H1 (cell line): ENCODE data around the gene ARHGAP22. TPM values are rescaled to one million over a fixed set of nuclear protein-coding genes. Genes with fewer than 3 reads are reported as not detected.

Source experiments
- CTCF ChIA-PET: fragments of 300-600 bp; sonication (Branson Sonifier 250); formaldehyde crosslinking; loops from one replicate; lab custom pipeline; 2021; ENCODE audit not compliant: partially characterized antibody; lab: Charles Lee
- POLR2A ChIA-PET: fragments of 300-600 bp; sonication (Branson Sonifier 250); formaldehyde crosslinking; loops from one replicate; lab custom pipeline; 2021; ENCODE audit warnings: inconsistent platforms; ENCODE audit not compliant: partially characterized antibody; lab: Charles Lee
- DNase-seq, 2 experiments: peaks; one replicate each; pipeline versions ENCODE4 v3.0.0 to v3.0.0-alpha.2; 2010 to 2022; ENCODE audit warnings: low spot score in 2 of 2, low read depth in 1 of 2, mixed read lengths in 1 of 2
- FAIRE-seq: peaks from 2 replicates; lab custom pipeline; 2011; peaks lifted over from hg19 to GRCh38; lab: Jason Lieb, UNC
- H2AFZ ChIP-seq: 2 replicates; pipeline ENCODE4 v1.8.1; 2012; ENCODE audit warnings: low read length, inconsistent platforms
- H2AK5ac ChIP-seq: 2 replicates; pipeline ENCODE4 v1.6.1; 2013; ENCODE audit warnings: low read depth, low read length
- H2BK120ac ChIP-seq: replicated peaks from 2 replicates; pipeline ENCODE3; 2013; ENCODE audit warnings: low read depth, low read length, inconsistent platforms
- H2BK12ac ChIP-seq: 2 replicates; pipeline ENCODE4 v1.6.1; 2013; ENCODE audit warnings: low read depth, low read length
- H2BK15ac ChIP-seq: 2 replicates; pipeline ENCODE4 v1.6.1; 2013; ENCODE audit warnings: low read length
- H2BK20ac ChIP-seq: 2 replicates; pipeline ENCODE4 v1.6.1; 2013; ENCODE audit warnings: low read length
- H2BK5ac ChIP-seq: 2 replicates; pipeline ENCODE4 v1.6.1; 2013; ENCODE audit warnings: low read depth, low read length
- H3K14ac ChIP-seq: 2 replicates; pipeline ENCODE4 v1.6.1; 2013; ENCODE audit warnings: inconsistent platforms; ENCODE audit not compliant: insufficient read length
- H3K18ac ChIP-seq: 2 replicates; pipeline ENCODE4 v1.6.1; 2013; ENCODE audit warnings: low read length; ENCODE audit errors: extremely low read depth
- H3K23ac ChIP-seq: 2 replicates; pipeline ENCODE4 v1.6.1; 2013; ENCODE audit warnings: inconsistent platforms; ENCODE audit not compliant: insufficient read length
- H3K23me2 ChIP-seq: 2 replicates; pipeline ENCODE4 v1.6.1; 2013; ENCODE audit warnings: low read depth, low read length
- H3K27ac ChIP-seq: 2 replicates; pipeline ENCODE4 v1.6.1; 2011; ENCODE audit warnings: low read depth, low read length, inconsistent platforms
- H3K27me3 ChIP-seq, 4 experiments: replicated peaks in 1 of 4; 1 replicate in 1 of 4; 2 replicates in 3 of 4; pipeline versions ENCODE4 v1.6.1 to v1.8.1; 2011 to 2013; ENCODE audit warnings: low read length in 3 of 4, mild to moderate bottlenecking in 3 of 4, inconsistent platforms in 2 of 4, mixed read lengths in 2 of 4, moderate library complexity in 1 of 4; ENCODE audit not compliant: control insufficient read depth in 3 of 4, insufficient read depth in 3 of 4; ENCODE audit errors: extremely low read depth in 1 of 4
- H3K36me3 ChIP-seq, 4 experiments: 2 replicates each; pipeline versions ENCODE4 v1.6.1 to v1.8.1; 2011 to 2013; ENCODE audit warnings: mild to moderate bottlenecking in 4 of 4, low read length in 3 of 4, moderate library complexity in 2 of 4, control low read depth in 1 of 4, inconsistent platforms in 1 of 4; ENCODE audit not compliant: insufficient read depth in 4 of 4, control insufficient read depth in 2 of 4
- H3K4ac ChIP-seq: replicated peaks from 2 replicates; pipeline ENCODE3; 2013; ENCODE audit warnings: low read length, low read depth, mixed read lengths, inconsistent platforms; ENCODE audit not compliant: insufficient read length
- H3K4me1 ChIP-seq, 4 experiments: replicated peaks in 1 of 4; 1 replicate in 1 of 4; 2 replicates in 3 of 4; pipeline versions ENCODE4 v1.6.1 to v1.8.1; 2011 to 2013; ENCODE audit warnings: low read length in 3 of 4, inconsistent platforms in 2 of 4, mixed read lengths in 1 of 4; ENCODE audit not compliant: insufficient read depth in 4 of 4, control insufficient read depth in 3 of 4
- H3K4me2 ChIP-seq, 2 experiments: 2 replicates each; pipeline versions ENCODE4 v1.6.1 to v1.8.1; 2011 to 2013; ENCODE audit warnings: low read depth in 2 of 2, low read length in 2 of 2, control low read depth in 1 of 2, inconsistent platforms in 1 of 2, mild to moderate bottlenecking in 1 of 2; ENCODE audit not compliant: insufficient read depth in 1 of 2
- H3K4me3 ChIP-seq, 4 experiments: fragments of 200-600, 300-600 bp in 1 of 4; sonication (generic), shearing (Covaris generic), sonication (Bioruptor Twin) in 1 of 4; 2 replicates each; pipeline versions ENCODE4 v1.5.1 to v1.8.1; 2011 to 2016; ENCODE audit warnings: low read length in 4 of 4, low read depth in 3 of 4, control low read depth in 2 of 4, inconsistent platforms in 2 of 4, mild to moderate bottlenecking in 2 of 4, mixed read lengths in 1 of 4, moderate library complexity in 1 of 4; ENCODE audit not compliant: insufficient read depth in 2 of 4; ENCODE audit errors: extremely low read depth in 1 of 4
- H3K56ac ChIP-seq: replicated peaks from 2 replicates; pipeline ENCODE3; 2013; ENCODE audit warnings: low read depth, mild to moderate bottlenecking, mixed read lengths, low read length, inconsistent platforms; ENCODE audit not compliant: insufficient read length
- H3K79me1 ChIP-seq: 2 replicates; pipeline ENCODE4 v1.6.1; 2013; ENCODE audit warnings: low read depth, low read length, control low read depth
- H3K79me2 ChIP-seq, 2 experiments: 2 replicates each; pipeline versions ENCODE4 v1.6.1 to v1.8.1; 2012 to 2013; ENCODE audit warnings: low read length in 2 of 2, mild to moderate bottlenecking in 2 of 2, inconsistent platforms in 1 of 2; ENCODE audit not compliant: insufficient read depth in 2 of 2, control insufficient read depth in 1 of 2
- H3K9ac ChIP-seq, 4 experiments: replicated peaks in 1 of 4; 1 replicate in 1 of 4; 2 replicates in 3 of 4; pipeline versions ENCODE4 v1.6.1 to v1.8.1; 2011 to 2013; ENCODE audit warnings: low read depth in 3 of 4, low read length in 3 of 4, control low read depth in 2 of 4, mild to moderate bottlenecking in 2 of 4, moderate library complexity in 2 of 4, inconsistent platforms in 1 of 4; ENCODE audit errors: extremely low read depth in 1 of 4
- H3K9me3 ChIP-seq, 2 experiments: 2 replicates each; pipeline versions ENCODE4 v1.6.1 to v1.8.1; 2012 to 2013; ENCODE audit warnings: mild to moderate bottlenecking in 2 of 2, moderate library complexity in 2 of 2, control low read depth in 1 of 2, inconsistent platforms in 1 of 2, low read depth in 1 of 2, low read length in 1 of 2, mixed read lengths in 1 of 2; ENCODE audit not compliant: insufficient read depth in 2 of 2
- H4K20me1 ChIP-seq, 2 experiments: replicated peaks in 1 of 2; 2 replicates each; pipeline versions ENCODE3 to v1.8.1; 2011 to 2013; ENCODE audit warnings: inconsistent platforms in 2 of 2, low read length in 2 of 2, mild to moderate bottlenecking in 1 of 2; ENCODE audit not compliant: insufficient read depth in 2 of 2, control insufficient read depth in 1 of 2
- H4K5ac ChIP-seq: 2 replicates; pipeline ENCODE4 v1.6.1; 2013; ENCODE audit warnings: low read length, low read depth, mixed read lengths, inconsistent platforms; ENCODE audit not compliant: insufficient read length
- H4K8ac ChIP-seq: 2 replicates; pipeline ENCODE4 v1.8.0; 2013; ENCODE audit warnings: mild to moderate bottlenecking, moderate library complexity, low read length, inconsistent platforms; ENCODE audit not compliant: insufficient read depth; ENCODE audit errors: extremely low read depth
- H4K91ac ChIP-seq: replicated peaks from 2 replicates; pipeline ENCODE3; 2013; ENCODE audit warnings: low read length, mixed read lengths, inconsistent platforms; ENCODE audit not compliant: insufficient read length
- BACH1 ChIP-seq: IDR thresholded peaks from 2 replicates; pipeline ENCODE4 v1.6.1; 2012; ENCODE audit warnings: low read length, improper control_type of control experiment
- CHD1 ChIP-seq: IDR thresholded peaks from 2 replicates; pipeline ENCODE4 v1.6.1; 2012; ENCODE audit warnings: low read depth, low read length, improper control_type of control experiment
- E2F6 ChIP-seq: IDR thresholded peaks from 2 replicates; pipeline ENCODE4 v1.6.1; 2012; ENCODE audit warnings: inconsistent platforms
- EGR1 ChIP-seq: IDR thresholded peaks from 2 replicates; pipeline ENCODE4 v1.6.1; 2011; ENCODE audit warnings: low read depth, low read length, borderline replicate concordance
- FOSL1 ChIP-seq: IDR thresholded peaks from 2 replicates; pipeline ENCODE4 v1.6.1; 2011; ENCODE audit warnings: mild to moderate bottlenecking, low read depth, low read length, moderate library complexity; ENCODE audit not compliant: insufficient read depth
- MAX ChIP-seq: IDR thresholded peaks from 2 replicates; pipeline ENCODE4 v1.6.1; 2012; ENCODE audit warnings: inconsistent platforms
- RFX5 ChIP-seq: IDR thresholded peaks from 2 replicates; pipeline ENCODE4 v1.6.1; 2011; ENCODE audit warnings: low read depth, low read length, improper control_type of control experiment, borderline replicate concordance
- RXRA ChIP-seq: IDR thresholded peaks from 2 replicates; pipeline ENCODE4 v1.6.1; 2011; ENCODE audit warnings: low read depth, mild to moderate bottlenecking, low read length, moderate library complexity; ENCODE audit not compliant: insufficient read depth
- SIN3A ChIP-seq, 2 experiments: IDR thresholded peaks in 1 of 2; conservative IDR thresholded peaks in 1 of 2; 2 replicates each; pipeline ENCODE4 v1.6.1; 2011 to 2012; ENCODE audit warnings: low read length in 2 of 2, improper control_type of control experiment in 1 of 2, low read depth in 1 of 2, mild to moderate bottlenecking in 1 of 2
- SP4 ChIP-seq: IDR thresholded peaks from 2 replicates; pipeline ENCODE4 v1.6.1; 2012; ENCODE audit warnings: low read length, inconsistent platforms
- WGBS, 2 experiments: shearing (Covaris generic) in 1 of 2; methylation state at CpG; one replicate each; pipeline versions ENCODE4 v1.1.6 to v1.1.7; 2013 to 2015; ENCODE audit warnings: low lambda C conversion rate in 2 of 2, mixed read lengths in 2 of 2, inconsistent platforms in 1 of 2, low coverage in 1 of 2, missing lambda C conversion rate in 1 of 2; ENCODE audit not compliant: insufficient replicate concordance in 2 of 2, insufficient coverage in 1 of 2, insufficient read length in 1 of 2; ENCODE audit errors: extremely low coverage in 1 of 2, missing lambda C conversion rate in 1 of 2; 5-methylcytosine and 5-hydroxymethylcytosine counted together
- polyA plus RNA-seq, 7 experiments: library from polyadenylated mRNA; depleted of rRNA in 3 of 7; stranded (reverse) in 5 of 7; unstranded in 2 of 7; fragments of >200 nt in 5 of 7; fragments of 200-250 nt in 2 of 7; gene quantifications; 1 replicate in 5 of 7; 2 replicates in 1 of 7; 4 replicates in 1 of 7; pipeline versions ENCODE4 v1.2.1 to v1.2.3, GENCODE V29; 2011 to 2013; ENCODE audit warnings: missing spikeins in 2 of 7, mixed read lengths in 2 of 7
- total RNA-seq: library from RNA; stranded (reverse); fragmentation: NEBNext Ultra II Directional; extraction: Animal tissue kit (Norgen Biotek cat#: 25700); gene quantifications from 2 replicates; pipeline ENCODE4 v1.2.1, GENCODE V29; 2021

ARHGAP22 gene
- total and polyA plus RNA-seq, 2 of the 8 experiments (the other 6 are each of a cell fraction or from before 2014, with no cell fraction given), result 3.6 to 11.2 TPM

GRCh38 chr10:48414160-48414559 is 190.7 kb downstream of the ARHGAP22 start:
- H3K56ac ChIP-seq, result no peak overlapping the region
- H3K23me2 ChIP-seq, result no peaks in the 10 kb centered on the region
- H3K79me2 ChIP-seq, result no peaks in the 10 kb centered on the region
- TF ChIP-seq MAX (no peak), EGR1 (no peak), BACH1 (no peak), RFX5 (no peak), CHD1 (no peak), SP4 (no peak), RXRA (no peak), FOSL1 (no peak), E2F6 (no peak), SIN3A (conservative IDR thresholded peaks at IDR 0.05 in 1 of 2, IDR thresholded peaks at IDR 0.05 in 1 of 2; ENCODE audit: low read depth in 1 of 2, low read length in 2 of 2) (no peak)
- no peak overlapping the region for H3K4me3 ChIP-seq
- H2BK120ac ChIP-seq, result no peak overlapping the region
- H3K9ac ChIP-seq, result no peak overlapping the region
- no peak overlapping the region for H2BK5ac ChIP-seq
- no peaks in the 10 kb centered on the region for H3K4me1 ChIP-seq
- H4K91ac ChIP-seq, result no peak overlapping the region
- H4K20me1 ChIP-seq, result no peaks in the 10 kb centered on the region
- H2BK15ac ChIP-seq, result no peak overlapping the region
- no peak overlapping the region for H3K27ac ChIP-seq
- H3K36me3 ChIP-seq, result peaks cover 0 to 20% (median 8%) of the 10 kb centered on the region in 4 experiments; a peak in 5 of 8 replicates
- DNase-seq (no peak), FAIRE-seq (no peak)
- no peak overlapping the region for H4K8ac ChIP-seq
- H3K27me3 ChIP-seq, result no peaks in the 10 kb centered on the region
- H2AFZ ChIP-seq, result no peak overlapping the region
- no peak overlapping the region for H3K14ac ChIP-seq
- no peak overlapping the region for H3K4ac ChIP-seq
- CTCF ChIA-PET, result interaction anchor here (1.0 to 1.3 kb wide), 2 partner anchors 9 to 26 kb away, joined by 3 read pairs; no protein-coding TSS in a partner anchor
- 0 out of 4 replicates have a peak, but pooled peaks cover 0 to 3% of the 10 kb centered on the region in 2 experiments for H3K9me3 ChIP-seq
- 100% methylated on average over 1 of the region's 1 CpG; no CpG with 5 or more reads in 1 of the 2 experiments for WGBS, 2 experiments
- H4K5ac ChIP-seq, result no peak overlapping the region
- H2BK20ac ChIP-seq, result no peak overlapping the region
- H3K23ac ChIP-seq, result no peak overlapping the region
- H3K18ac ChIP-seq, result no peak overlapping the region
- POLR2A ChIA-PET, result no interaction called here
- no peak overlapping the region for H2AK5ac ChIP-seq
- no peak overlapping the region for H3K4me2 ChIP-seq
- H3K79me1 ChIP-seq, result no peaks in the 10 kb centered on the region
- H2BK12ac ChIP-seq, result no peak overlapping the region
